Measurements from ENCODE around the gene BLTP3B.

- TF ChIP-seq CTCF (IDR thresholded peaks at IDR 0.05; ENCODE audit: low read length) = no peak
- TF ChIP-seq EZH2 (IDR thresholded peaks at IDR 0.05; ENCODE audit: borderline replicate concordance, low read length) = no peak
Measured at GRCh38 chr12:100115291-100115690, 27.4 kb downstream of the BLTP3B start.
